COLO829 (cell line): Measurements from ENCODE around the gene CCL4.

Source experiments
- DNase-seq: peaks from one replicate; pipeline ENCODE4 v3.0.0; 2012; ENCODE audit warnings: low spot score

The CCL4 gene

GRCh38 chr17:36144981-36145729 lies 41.5 kb downstream of the CCL4 start:
- DNase-seq: no peak

GRCh38 chr17:36147601-36148000 lies 44.0 kb downstream of the CCL4 start:
- DNase-seq: no peak

- DNase-seq: peak; percentile 68
Observed at GRCh38 chr17:36148559-36149295, 45.1 kb downstream of the CCL4 start.

GRCh38 chr17:36149296-36149820 lies 45.7 kb downstream of the CCL4 start:
- DNase-seq: no peak

- DNase-seq: no peak
Observed at GRCh38 chr17:36151891-36152638, 48.4 kb downstream of the CCL4 start.

GRCh38 chr17:36152639-36153120 lies 49.1 kb downstream of the CCL4 start:
- no peak for DNase-seq

- DNase-seq: no peak
Observed at GRCh38 chr17:36153895-36154610, 50.4 kb downstream of the CCL4 start.
